Measurements from ENCODE around the gene MBIP.
A peak's percentile ranks its signal among the peaks of the same experiment; 100 is the strongest.

Gene MBIP

GRCh38 chr14:36256126-36256801 lies 64.2 kb downstream of the MBIP start:
- no peak overlapping the region for H3K4me3 ChIP-seq (replicated peaks; ENCODE audit: low read depth, low read length)
- no peak for TF ChIP-seq CTCF (IDR thresholded peaks at IDR 0.05; ENCODE audit: low read length, missing control alignments)
- peak; percentile 18 for DNase-seq (ENCODE audit: low read depth)

GRCh38 chr14:36254020-36254624 lies 66.3 kb downstream of the MBIP start:
- DNase-seq (ENCODE audit: low read depth): peak; percentile 19
- no peak for TF ChIP-seq CTCF (IDR thresholded peaks at IDR 0.05; ENCODE audit: low read length, missing control alignments)
- no peak overlapping the region for H3K4me3 ChIP-seq (replicated peaks; ENCODE audit: low read depth, low read length)
